ENCODE measurements around the gene ARL6IP4.

The ARL6IP4 gene

GRCh38 chr12:122958198-122958888 is 22.1 kb upstream of the ARL6IP4 start:
- DNase-seq (ENCODE audit: low spot score) = no peak

- no peak for DNase-seq (ENCODE audit: low spot score)
Observed at GRCh38 chr12:122959566-122960192, 20.8 kb upstream of the ARL6IP4 start.

GRCh38 chr12:122960193-122960569 is 20.3 kb upstream of the ARL6IP4 start:
- DNase-seq (ENCODE audit: low spot score) = no peak

- DNase-seq (ENCODE audit: low spot score) = peak; percentile 25
Observed at GRCh38 chr12:122961531-122962329, 18.8 kb upstream of the ARL6IP4 start.

- DNase-seq (ENCODE audit: low spot score) = no peak
Observed at GRCh38 chr12:122963941-122964265, 16.6 kb upstream of the ARL6IP4 start.

- peak; percentile 26 for DNase-seq (ENCODE audit: low spot score)
Observed at GRCh38 chr12:122964439-122965257, 15.8 kb upstream of the ARL6IP4 start.

- no peak for DNase-seq (ENCODE audit: low spot score)
Observed at GRCh38 chr12:122965321-122965751, 15.1 kb upstream of the ARL6IP4 start.

- DNase-seq (ENCODE audit: low spot score) = peak; percentile 91
Observed at GRCh38 chr12:122965851-122966742, 14.4 kb upstream of the ARL6IP4 start, which contains the start of gene ABCB9. Gene ABCB9 (minus strand): TSS chr12:122966463. CDS start chr12:122960235, 6,228 bp downstream.

GRCh38 chr12:122966743-122967550 is 13.5 kb upstream of the ARL6IP4 start:
- DNase-seq (ENCODE audit: low spot score) = no peak

GRCh38 chr12:122968104-122968503 is 12.4 kb upstream of the ARL6IP4 start:
- DNase-seq (ENCODE audit: low spot score) = no peak

GRCh38 chr12:122969676-122970075 is 10.8 kb upstream of the ARL6IP4 start:
- no peak for DNase-seq (ENCODE audit: low spot score)

GRCh38 chr12:122974274-122974891 is 6.1 kb upstream of the ARL6IP4 start:
- DNase-seq (ENCODE audit: low spot score) = peak; percentile 98

GRCh38 chr12:122974892-122975789 is 5.3 kb upstream of the ARL6IP4 start, which contains the start of gene OGFOD2:
Gene OGFOD2 (plus strand): TSS chr12:122975244. CDS start chr12:122975252, 8 bp downstream.
- DNase-seq (ENCODE audit: low spot score) = peak; percentile 92

GRCh38 chr12:122975790-122976647 is 4.5 kb upstream of the ARL6IP4 start:
- DNase-seq (ENCODE audit: low spot score) = peak; percentile 23

- DNase-seq (ENCODE audit: low spot score) = no peak
Observed at GRCh38 chr12:122976648-122976975, 3.9 kb upstream of the ARL6IP4 start.

GRCh38 chr12:122977153-122977552 is 3.3 kb upstream of the ARL6IP4 start:
- no peak for DNase-seq (ENCODE audit: low spot score)

GRCh38 chr12:122977655-122978392 is 2.7 kb upstream of the ARL6IP4 start:
- no peak for DNase-seq (ENCODE audit: low spot score)

Measured in kidney tubule cell (primary cell).